Measurements from ENCODE around the gene SMAD5.

GRCh38 chr5:136120529-136120928, 12.1 kb upstream of the SMAD5 start:
- TF ChIP-seq CTCF (conservative IDR thresholded peaks at IDR 0.05) (no peak), ZFX (IDR thresholded peaks at IDR 0.05) (no peak)
